ENCODE measurements around the gene TXNDC11. TPM values are rescaled to one million over a fixed set of nuclear protein-coding genes. Genes with fewer than 3 reads are reported as not detected.
"Not testable (repeated sequence)": the region's sequence is repeated elsewhere in the genome, so short reads cannot be mapped to it uniquely, and the experiment has no call there.

Gene TXNDC11, protein sequence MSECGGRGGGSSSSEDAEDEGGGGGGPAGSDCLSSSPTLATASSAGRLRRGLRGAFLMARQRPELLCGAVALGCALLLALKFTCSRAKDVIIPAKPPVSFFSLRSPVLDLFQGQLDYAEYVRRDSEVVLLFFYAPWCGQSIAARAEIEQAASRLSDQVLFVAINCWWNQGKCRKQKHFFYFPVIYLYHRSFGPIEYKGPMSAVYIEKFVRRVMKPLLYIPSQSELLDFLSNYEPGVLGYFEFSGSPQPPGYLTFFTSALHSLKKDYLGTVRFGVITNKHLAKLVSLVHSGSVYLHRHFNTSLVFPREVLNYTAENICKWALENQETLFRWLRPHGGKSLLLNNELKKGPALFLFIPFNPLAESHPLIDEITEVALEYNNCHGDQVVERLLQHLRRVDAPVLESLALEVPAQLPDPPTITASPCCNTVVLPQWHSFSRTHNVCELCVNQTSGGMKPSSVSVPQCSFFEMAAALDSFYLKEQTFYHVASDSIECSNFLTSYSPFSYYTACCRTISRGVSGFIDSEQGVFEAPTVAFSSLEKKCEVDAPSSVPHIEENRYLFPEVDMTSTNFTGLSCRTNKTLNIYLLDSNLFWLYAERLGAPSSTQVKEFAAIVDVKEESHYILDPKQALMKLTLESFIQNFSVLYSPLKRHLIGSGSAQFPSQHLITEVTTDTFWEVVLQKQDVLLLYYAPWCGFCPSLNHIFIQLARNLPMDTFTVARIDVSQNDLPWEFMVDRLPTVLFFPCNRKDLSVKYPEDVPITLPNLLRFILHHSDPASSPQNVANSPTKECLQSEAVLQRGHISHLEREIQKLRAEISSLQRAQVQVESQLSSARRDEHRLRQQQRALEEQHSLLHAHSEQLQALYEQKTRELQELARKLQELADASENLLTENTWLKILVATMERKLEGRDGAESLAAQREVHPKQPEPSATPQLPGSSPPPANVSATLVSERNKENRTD
- total RNA-seq (10 to 100 TPM; 39.7 to 43.6 TPM), polyA plus RNA-seq (10 to 100 TPM; 19.9 to 42.5 TPM)
- long read RNA-seq, donor 1, transcript TXNDC11-201 (12 exons, 3,140 nt): major isoform, 20 of 47 reads
- long read RNA-seq, donor 1, partial matches to known transcripts: 17 of 47 reads
- long read RNA-seq, donor 1, other reads (novel, unspliced or antisense): 9 of 47 reads
- long read RNA-seq, donor 2, transcript TXNDC11-201 (12 exons, 3,140 nt): major isoform, 20 of 38 reads
- long read RNA-seq, donor 2, partial matches to known transcripts: 7 of 38 reads
- long read RNA-seq, donor 2, other reads (novel, unspliced or antisense): 10 of 38 reads

DNA sequence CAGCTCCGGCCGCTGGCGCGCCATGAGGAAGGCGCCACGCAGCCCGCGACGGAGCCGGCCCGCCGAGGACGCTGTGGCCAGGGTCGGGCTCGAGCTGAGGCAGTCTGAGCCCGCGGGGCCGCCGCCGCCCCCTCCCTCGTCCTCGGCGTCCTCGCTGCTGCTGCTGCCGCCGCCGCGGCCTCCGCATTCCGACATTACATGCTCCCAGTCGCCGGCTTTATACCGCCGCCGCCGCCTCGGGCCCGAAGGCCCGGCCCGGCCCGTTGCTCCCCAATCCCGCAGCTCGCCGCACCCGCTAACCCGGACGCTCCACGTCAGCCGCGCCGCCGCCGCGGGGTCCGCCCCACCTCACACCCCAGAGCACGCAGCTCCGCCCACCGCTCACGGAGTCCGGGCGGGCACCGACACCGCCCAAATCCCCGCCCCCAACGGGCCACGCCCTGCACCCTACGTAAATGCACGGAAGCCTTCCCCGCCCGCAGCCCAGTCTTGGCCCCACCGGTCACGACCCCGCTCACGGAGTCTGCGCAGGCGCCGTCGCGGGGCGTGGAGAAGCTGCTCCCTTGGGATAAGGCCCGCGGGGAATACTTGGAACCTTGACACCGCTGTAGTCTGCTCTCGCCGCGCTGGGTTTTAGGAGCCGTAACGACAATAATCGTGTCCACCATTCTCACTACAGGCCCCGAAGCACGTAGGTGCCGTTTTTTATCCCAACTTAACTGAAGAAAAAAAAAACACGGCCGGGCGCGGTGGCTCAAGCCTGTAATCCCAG, at the start of gene TXNDC11:
TSS of gene TXNDC11 (minus strand) at position 322 of the 772 bp plus-strand sequence. CDS start at position 195, 127 bp downstream.
- Histone ChIP-seq H3K9me3 (ENCODE audit: control insufficient read depth, low read length) (no peaks in the 10 kb centered on the region), H3K27ac (ENCODE audit: low read depth in 1 of 2, low read length in 2 of 2) (peak within 1 kb of the TSS; percentile 76 to 93), H3K4me3 (ENCODE audit: low read length in 2 of 2) (peak within 1 kb of the TSS; percentile 36 to 97), H3K36me3 (ENCODE audit: control insufficient read depth in 1 of 2, insufficient read depth in 2 of 2, low read length in 1 of 2) (no peaks in the 10 kb centered on the region), H3K4me1 (ENCODE audit: control insufficient read depth in 1 of 2, insufficient read depth in 2 of 2, low read length in 2 of 2) (no peaks in the 10 kb centered on the region), H3K27me3 (ENCODE audit: control insufficient read depth in 1 of 2, insufficient read depth in 2 of 2, low read length in 1 of 2) (no peaks in the 10 kb centered on the region)
- intact Hi-C loops (cut with DNase I): loop anchor here (2.0 to 5.0 kb wide), 2 partner anchors 40 to 54 kb away; partner anchors contain the start of gene ZC3H7A (in 1 of the 2)
- DNase-seq (peak; percentile 99 to 100), ATAC-seq (ENCODE audit: low FRiP score) (peak; percentile 100)
- WGBS, 2 donors: 0% methylated on average over 57 to 96 of the region's 96 CpGs

DNA sequence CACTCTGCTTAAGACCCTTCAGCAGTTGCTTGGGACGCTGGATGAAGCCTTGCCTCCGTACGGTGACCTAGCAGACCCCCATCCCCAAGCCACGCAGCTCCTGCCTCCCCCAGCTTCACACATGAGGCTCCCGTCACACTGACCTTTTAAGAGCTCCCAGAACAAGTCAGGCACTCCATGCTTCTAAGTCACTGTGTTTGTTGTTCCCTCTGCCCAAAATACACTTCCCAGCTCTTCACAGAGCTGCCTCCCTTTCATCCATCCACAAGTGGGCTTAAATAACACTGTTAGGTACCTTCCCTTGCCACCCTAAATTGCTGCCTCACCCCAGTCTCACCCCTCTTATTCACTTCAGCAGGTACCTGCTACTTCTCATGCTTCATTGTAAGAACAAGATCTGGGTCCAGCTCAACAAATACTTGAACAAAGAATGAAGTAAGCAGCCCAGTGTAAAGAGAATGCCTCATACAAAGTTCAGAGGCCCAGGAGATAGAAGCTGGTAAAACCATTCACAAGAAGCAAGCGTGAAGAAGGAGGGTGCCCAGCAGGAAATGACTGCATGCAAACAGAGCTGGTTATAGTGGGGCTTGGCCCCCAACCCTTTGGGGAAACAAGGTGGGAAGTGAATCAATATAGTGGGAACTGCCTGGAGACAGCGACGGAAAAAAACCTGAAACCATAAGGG, 48.6 kb upstream of the TXNDC11 start:
- no peaks in the 10 kb centered on the region for H3K36me3 ChIP-seq (ENCODE audit: control insufficient read depth in 1 of 2, insufficient read depth in 2 of 2, low read length in 1 of 2)
- DNase-seq (peak in 1 of 2 donors; percentile 43), ATAC-seq (ENCODE audit: low FRiP score) (no peak)
- 65 to 71% methylated on average over 8 of the region's 8 CpGs for WGBS, 2 donors
- no peaks in the 10 kb centered on the region for H3K9me3 ChIP-seq (ENCODE audit: control insufficient read depth, low read length)
- intact Hi-C loops (cut with DNase I): no loop called here
- peak overlapping the region in 1 of 2 donors; percentile 12 for H3K27ac ChIP-seq (ENCODE audit: low read depth in 1 of 2, low read length in 2 of 2)
- no peak overlapping the region for H3K4me3 ChIP-seq (ENCODE audit: low read length in 2 of 2)
- H3K4me1 ChIP-seq (ENCODE audit: control insufficient read depth in 1 of 2, insufficient read depth in 2 of 2, low read length in 2 of 2): no peaks in the 10 kb centered on the region
- no peaks in the 10 kb centered on the region for H3K27me3 ChIP-seq (ENCODE audit: control insufficient read depth in 1 of 2, insufficient read depth in 2 of 2, low read length in 1 of 2)

DNA sequence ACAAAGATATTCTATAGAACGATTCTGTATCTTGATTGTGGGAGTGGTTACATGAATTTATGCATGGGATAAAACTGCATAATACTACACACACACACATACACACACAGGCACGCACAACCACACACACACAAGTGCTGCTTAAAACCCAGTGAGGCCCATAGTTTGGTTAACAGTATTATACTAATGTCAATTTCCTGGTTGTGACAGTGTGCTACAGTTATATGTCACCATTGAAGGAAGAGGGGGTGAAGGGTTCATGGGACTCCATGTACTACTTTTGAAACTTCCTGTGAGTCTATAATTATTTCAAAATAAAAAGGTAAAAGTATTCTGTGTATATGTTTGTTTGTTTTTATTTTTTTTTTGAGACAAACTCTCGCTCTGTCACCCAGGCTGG, 46.3 kb upstream of the TXNDC11 start:
- H3K9me3 ChIP-seq (ENCODE audit: control insufficient read depth, low read length): no peaks in the 10 kb centered on the region
- peaks cover 0 to 2% of the 10 kb centered on the region in 2 donors for H3K4me1 ChIP-seq (ENCODE audit: control insufficient read depth in 1 of 2, insufficient read depth in 2 of 2, low read length in 2 of 2)
- H3K36me3 ChIP-seq (ENCODE audit: control insufficient read depth in 1 of 2, insufficient read depth in 2 of 2, low read length in 1 of 2): no peaks in the 10 kb centered on the region
- H3K27ac ChIP-seq (ENCODE audit: low read depth in 1 of 2, low read length in 2 of 2): no peak overlapping the region
- intact Hi-C loops (cut with DNase I): no loop called here
- ATAC-seq (ENCODE audit: low FRiP score) (no peak), DNase-seq (no peak)
- WGBS, 2 donors: 91 to 92% methylated on average over 3 of the region's 3 CpGs
- no peak overlapping the region for H3K4me3 ChIP-seq (ENCODE audit: low read length in 2 of 2)
- no peaks in the 10 kb centered on the region for H3K27me3 ChIP-seq (ENCODE audit: control insufficient read depth in 1 of 2, insufficient read depth in 2 of 2, low read length in 1 of 2)

DNA sequence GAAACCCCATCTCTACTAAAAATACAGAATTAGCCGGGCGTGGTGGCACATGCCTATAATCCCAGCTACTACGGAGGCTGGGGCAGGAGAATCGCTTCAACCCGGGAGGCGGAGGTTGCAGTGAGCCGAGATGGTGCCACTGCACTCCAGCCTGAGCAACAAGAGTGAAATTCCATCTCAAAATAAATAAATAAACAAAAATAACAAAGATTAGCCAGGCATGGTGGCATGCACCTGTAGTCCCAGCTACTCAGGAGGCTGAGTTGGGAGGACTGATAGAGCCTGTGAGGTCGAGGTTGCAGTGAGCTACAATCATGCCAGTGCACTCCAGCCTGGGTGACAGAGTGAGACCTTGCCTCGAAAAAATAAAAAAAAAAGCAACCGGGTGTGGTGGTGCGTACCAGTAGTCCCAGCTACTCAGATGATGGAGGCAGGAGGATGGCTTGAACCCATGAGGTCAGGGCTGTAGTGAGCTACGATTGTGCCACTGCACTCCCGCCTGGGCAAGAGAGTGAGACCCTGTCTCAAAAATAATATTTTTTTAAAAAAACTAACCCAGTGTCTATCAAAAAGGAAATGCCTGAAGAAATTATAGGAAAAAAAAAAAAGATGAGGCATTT, 42.4 kb upstream of the TXNDC11 start:
- H3K27me3 ChIP-seq (ENCODE audit: control insufficient read depth in 1 of 2, insufficient read depth in 2 of 2, low read length in 1 of 2); H3K4me1 ChIP-seq (ENCODE audit: control insufficient read depth in 1 of 2, insufficient read depth in 2 of 2, low read length in 2 of 2); H3K36me3 ChIP-seq (ENCODE audit: control insufficient read depth in 1 of 2, insufficient read depth in 2 of 2, low read length in 1 of 2); H3K4me3 ChIP-seq (ENCODE audit: low read length in 2 of 2); H3K9me3 ChIP-seq (ENCODE audit: control insufficient read depth, low read length); DNase-seq; ATAC-seq (ENCODE audit: low FRiP score): not testable (repeated sequence)
- intact Hi-C loops (cut with DNase I): loop anchor here in 1 of 2 donors (5.0 kb wide), 1 partner anchor 43 kb away; the partner anchor contains the start of gene TXNDC11
- H3K27ac ChIP-seq (ENCODE audit: low read depth in 1 of 2, low read length in 2 of 2): peak overlapping the region in 1 of 2 donors; percentile 30
- 88 to 89% methylated on average over 13 of the region's 13 CpGs for WGBS, 2 donors

DNA sequence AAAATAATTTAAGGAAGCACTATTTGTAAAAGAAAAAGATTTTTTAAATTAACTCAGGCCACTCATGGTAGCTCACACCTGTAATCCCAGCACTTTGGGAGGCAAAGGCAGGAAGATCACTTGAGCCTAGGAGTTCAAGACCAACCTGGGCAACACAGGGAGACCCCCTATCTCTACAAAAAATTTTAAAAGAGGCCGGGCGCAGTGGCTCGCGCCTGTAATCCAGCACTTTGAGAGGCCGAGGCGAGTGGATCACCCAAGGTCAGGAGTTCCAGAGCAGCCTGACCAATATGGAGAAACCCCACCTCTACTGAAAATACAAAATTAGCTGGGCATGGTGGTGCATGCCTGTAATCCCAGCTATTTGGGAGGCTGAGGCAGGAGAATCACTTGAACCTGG, 41.7 kb upstream of the TXNDC11 start:
- ATAC-seq (ENCODE audit: low FRiP score); H3K36me3 ChIP-seq (ENCODE audit: control insufficient read depth in 1 of 2, insufficient read depth in 2 of 2, low read length in 1 of 2): not testable (repeated sequence)
- peak overlapping the region; percentile 24 to 69 for H3K27ac ChIP-seq (ENCODE audit: low read depth in 1 of 2, low read length in 2 of 2)

DNA sequence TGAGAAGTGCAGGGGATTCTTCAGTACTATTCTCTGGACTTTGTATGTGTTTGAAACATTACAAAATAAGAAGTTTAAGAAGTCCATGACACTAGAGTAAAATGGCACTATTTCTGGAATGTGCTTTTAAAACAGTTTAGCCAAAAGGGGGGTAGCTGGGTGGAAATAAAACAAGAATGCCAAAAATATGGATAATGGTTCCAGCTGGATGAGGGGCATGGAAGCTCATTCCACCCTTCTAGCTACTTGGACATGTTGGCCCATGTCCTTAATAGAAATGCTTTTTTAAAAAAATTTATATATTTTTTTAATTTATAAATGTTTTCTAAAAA, 41.3 kb upstream of the TXNDC11 start:
- Histone ChIP-seq H3K36me3 (ENCODE audit: control insufficient read depth in 1 of 2, insufficient read depth in 2 of 2, low read length in 1 of 2) (no peaks in the 10 kb centered on the region), H3K27ac (ENCODE audit: low read depth in 1 of 2, low read length in 2 of 2) (peak overlapping the region in 1 of 2 donors; percentile 62), H3K9me3 (ENCODE audit: control insufficient read depth, low read length) (no peaks in the 10 kb centered on the region), H3K4me3 (ENCODE audit: low read length in 2 of 2) (peak overlapping the region in 1 of 2 donors; percentile 33), H3K27me3 (ENCODE audit: control insufficient read depth in 1 of 2, insufficient read depth in 2 of 2, low read length in 1 of 2) (no peaks in the 10 kb centered on the region), H3K4me1 (ENCODE audit: control insufficient read depth in 1 of 2, insufficient read depth in 2 of 2, low read length in 2 of 2) (peaks cover 0 to 2% of the 10 kb centered on the region in 2 donors)
- ATAC-seq (ENCODE audit: low FRiP score) (no peak), DNase-seq (no peak)
- intact Hi-C loops (cut with DNase I): loop anchor here in 1 of 2 donors (5.0 kb wide), 1 partner anchor 42 kb away; the partner anchor contains the start of gene TXNDC11

More for the DNA sequence above, 41.7 kb upstream of the TXNDC11 start:
- not testable (repeated sequence) for H3K9me3 ChIP-seq (ENCODE audit: control insufficient read depth, low read length); H3K4me3 ChIP-seq (ENCODE audit: low read length in 2 of 2); DNase-seq; H3K4me1 ChIP-seq (ENCODE audit: control insufficient read depth in 1 of 2, insufficient read depth in 2 of 2, low read length in 2 of 2); H3K27me3 ChIP-seq (ENCODE audit: control insufficient read depth in 1 of 2, insufficient read depth in 2 of 2, low read length in 1 of 2)
- intact Hi-C loops (cut with DNase I): loop anchor here in 1 of 2 donors (5.0 kb wide), 1 partner anchor 42 kb away; the partner anchor contains the start of gene TXNDC11
- 95 to 97% methylated on average over 6 of the region's 6 CpGs for WGBS, 2 donors

DNA sequence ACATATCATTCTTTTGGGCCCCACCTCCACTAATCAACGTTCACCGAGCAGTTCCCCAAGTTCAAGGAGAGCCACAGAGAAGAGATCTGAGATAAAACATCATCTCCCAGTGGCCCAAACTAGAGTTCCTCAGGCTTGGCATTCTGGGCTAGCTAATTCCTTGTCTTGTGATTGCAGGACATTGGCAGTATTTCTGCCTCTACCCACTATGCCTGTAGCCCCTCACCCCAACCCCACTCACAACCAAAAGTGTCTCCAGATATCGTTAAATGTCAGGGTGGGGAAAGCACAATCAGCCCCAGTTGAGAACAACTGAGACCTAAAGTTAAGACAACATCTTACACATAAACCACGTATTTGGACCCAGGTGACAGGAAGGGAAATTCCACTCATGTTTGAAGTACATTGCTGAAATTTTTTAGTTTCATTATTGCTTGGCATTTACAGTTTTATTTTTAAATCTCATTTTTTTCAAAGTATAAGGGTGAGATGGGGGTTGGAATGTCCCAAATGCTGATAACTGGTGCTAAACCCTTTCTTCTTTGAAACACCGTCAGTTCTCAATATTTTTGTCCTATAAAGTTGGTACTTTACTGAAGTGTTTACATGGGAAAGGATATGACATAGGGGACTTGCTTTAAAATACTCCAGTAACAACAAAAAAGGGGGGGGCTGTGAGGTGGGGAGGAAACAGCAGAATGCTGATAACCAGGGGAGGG, 40.8 kb upstream of the TXNDC11 start:
- peak overlapping the region; percentile 62 to 83 for H3K27ac ChIP-seq (ENCODE audit: low read depth in 1 of 2, low read length in 2 of 2)
- intact Hi-C loops (cut with DNase I): loop anchor here in 1 of 2 donors (5.0 kb wide), 1 partner anchor 41 kb away; the partner anchor contains the start of gene TXNDC11
- H3K4me3 ChIP-seq (ENCODE audit: low read length in 2 of 2): peak overlapping the region; percentile 33 to 36
- no peaks in the 10 kb centered on the region for H3K9me3 ChIP-seq (ENCODE audit: control insufficient read depth, low read length)
- 0 to 1% methylated on average over 5 of the region's 5 CpGs for WGBS, 2 donors
- H3K27me3 ChIP-seq (ENCODE audit: control insufficient read depth in 1 of 2, insufficient read depth in 2 of 2, low read length in 1 of 2): no peaks in the 10 kb centered on the region
- H3K36me3 ChIP-seq (ENCODE audit: control insufficient read depth in 1 of 2, insufficient read depth in 2 of 2, low read length in 1 of 2): no peaks in the 10 kb centered on the region
- DNase-seq (no peak), ATAC-seq (ENCODE audit: low FRiP score) (peak; percentile 49)
- peaks cover 0 to 2% of the 10 kb centered on the region in 2 donors for H3K4me1 ChIP-seq (ENCODE audit: control insufficient read depth in 1 of 2, insufficient read depth in 2 of 2, low read length in 2 of 2)
